NCI-H460 (cell line): ENCODE measurements around the gene BRAT1. TPM values are rescaled to one million over a fixed set of nuclear protein-coding genes. Genes with fewer than 3 reads are reported as not detected.
"Not testable (repeated sequence)": the region's sequence is repeated elsewhere in the genome, so short reads cannot be mapped to it uniquely, and the experiment has no call there.

Experiments
- DNase-seq: peaks from one replicate; pipeline ENCODE4 v3.0.0-alpha.2; 2016; ENCODE audit warnings: low read depth; ENCODE audit errors: extremely low read depth
- total RNA-seq: library from RNA; depleted of rRNA; stranded (reverse); fragments of >200 nt; shearing (Covaris generic); gene quantifications from 2 replicates; pipeline ENCODE4 v1.2.3, GENCODE V29; 2014

BRAT1 gene
- total RNA-seq, 1 experiment from 2014 or later, result 23.6 TPM

GRCh38 chr7:2566348-2566889 lies 11.1 kb upstream of the BRAT1 start:
- no peak for DNase-seq

DNA sequence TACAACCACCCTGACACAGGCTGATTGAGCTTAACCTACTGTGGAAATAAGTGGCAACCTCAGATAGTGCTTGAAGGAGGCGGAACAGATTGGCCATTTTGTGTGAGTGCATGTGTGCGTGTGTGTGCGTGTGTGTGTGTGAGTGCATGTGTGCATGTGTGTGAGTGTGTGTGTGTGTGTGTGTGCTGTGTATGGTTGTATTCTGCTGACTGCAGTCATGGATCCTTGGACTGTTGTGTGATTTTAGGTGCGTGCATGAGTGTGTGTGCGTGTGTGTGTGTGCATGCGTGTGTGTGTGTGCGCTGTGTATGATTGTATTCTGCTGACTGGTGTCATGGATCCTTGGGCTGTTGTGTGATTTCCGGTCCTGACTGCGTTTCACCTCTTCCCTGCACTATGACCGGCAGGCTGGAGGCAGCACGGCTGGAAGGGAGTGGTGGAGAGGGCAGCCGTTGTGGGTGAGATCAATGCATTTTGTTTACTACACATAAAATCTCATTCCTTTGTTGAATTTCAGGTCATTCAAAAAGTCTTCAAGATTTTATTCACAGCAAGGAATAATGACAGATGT lies 9.7 kb upstream of the BRAT1 start:
- no peak for DNase-seq

DNA sequence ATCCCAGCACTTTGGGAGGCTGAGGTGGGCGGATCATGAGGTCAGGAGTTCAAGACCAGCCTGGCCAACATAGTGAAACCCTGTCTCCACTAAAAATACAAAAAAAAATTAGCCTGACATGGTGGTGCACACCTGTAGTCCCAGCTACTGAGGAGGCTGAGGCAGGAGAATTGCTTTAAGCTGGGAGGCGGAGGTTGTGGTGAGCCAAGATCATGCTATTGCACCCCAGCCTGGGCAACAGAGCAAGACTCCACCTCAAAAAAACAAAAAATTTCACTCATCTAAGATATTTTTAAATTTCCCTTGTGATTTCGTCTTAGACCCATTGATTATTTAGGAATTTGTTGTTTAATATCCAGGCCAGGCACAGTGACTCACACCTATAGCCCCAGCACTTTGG lies 8.6 kb upstream of the BRAT1 start:
- not testable (repeated sequence) for DNase-seq

DNA sequence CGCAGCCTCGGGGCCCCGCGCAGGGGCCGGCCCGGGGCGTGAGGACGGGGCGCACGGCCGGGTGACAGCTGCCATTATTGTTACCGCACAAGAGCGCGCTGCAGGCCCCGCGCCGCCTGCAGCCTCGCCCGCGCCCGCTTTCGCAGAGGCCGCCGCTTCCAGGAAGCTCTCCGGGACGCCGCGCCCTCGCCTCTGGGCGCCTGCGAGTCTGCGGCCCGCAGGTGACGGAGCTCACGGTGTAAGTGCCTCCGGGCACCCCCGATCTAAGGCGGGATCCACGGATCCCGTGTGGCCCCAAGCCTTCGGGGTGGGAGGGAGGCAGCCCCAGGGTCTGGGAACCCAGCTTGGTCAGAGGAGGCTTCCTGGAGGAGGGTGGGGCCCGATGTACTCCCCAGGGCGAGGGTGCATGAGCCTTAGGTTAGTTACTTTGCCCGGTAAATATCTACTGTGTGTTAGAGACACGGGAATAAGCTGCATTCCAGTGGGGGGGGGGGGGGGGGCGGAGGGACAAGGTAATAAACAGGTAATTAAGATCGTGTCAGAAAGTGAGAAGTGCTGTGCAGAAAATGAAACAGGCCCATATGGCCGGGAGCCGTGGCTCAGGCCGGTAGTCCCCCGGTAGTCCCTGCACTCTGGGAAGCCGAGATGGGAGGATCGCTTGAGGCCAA lies 4.1 kb upstream of the BRAT1 start:
- no peak for DNase-seq

GRCh38 chr7:2558629-2559282 lies 3.4 kb upstream of the BRAT1 start, which contains the start of gene IQCE:
Gene IQCE, plus strand, starts transcription at chr7:2558979. Its CDS starts 203 bp downstream, at chr7:2559182.
- DNase-seq, result peak; percentile 81

DNA sequence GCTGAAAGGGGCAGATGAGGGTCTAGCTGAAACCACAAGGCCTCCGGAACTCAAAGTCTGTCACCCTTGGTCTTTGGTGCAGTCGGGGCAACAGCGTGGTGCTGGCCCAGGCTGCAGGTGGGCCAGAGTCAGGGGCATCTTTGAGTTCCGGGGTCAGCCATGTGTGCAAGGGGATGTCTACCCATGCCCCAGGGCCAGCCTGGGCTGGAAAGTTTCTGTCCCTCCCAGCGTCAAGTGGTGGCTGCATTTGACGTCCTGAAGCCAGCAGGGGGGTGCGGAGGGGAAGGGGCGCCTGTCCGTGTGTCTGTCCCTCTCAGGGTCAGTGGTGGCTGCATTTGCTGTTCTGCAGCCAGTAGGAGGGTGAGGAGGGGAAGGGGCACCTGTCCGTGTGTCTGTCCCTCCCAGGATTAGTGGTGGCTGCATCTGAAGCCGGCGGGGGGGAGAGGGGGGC lies 638 bp downstream of the BRAT1 start:
- no peak for DNase-seq

GRCh38 chr7:2553831-2554581 lies 1.3 kb downstream of the BRAT1 start:
- DNase-seq, result no peak

DNA sequence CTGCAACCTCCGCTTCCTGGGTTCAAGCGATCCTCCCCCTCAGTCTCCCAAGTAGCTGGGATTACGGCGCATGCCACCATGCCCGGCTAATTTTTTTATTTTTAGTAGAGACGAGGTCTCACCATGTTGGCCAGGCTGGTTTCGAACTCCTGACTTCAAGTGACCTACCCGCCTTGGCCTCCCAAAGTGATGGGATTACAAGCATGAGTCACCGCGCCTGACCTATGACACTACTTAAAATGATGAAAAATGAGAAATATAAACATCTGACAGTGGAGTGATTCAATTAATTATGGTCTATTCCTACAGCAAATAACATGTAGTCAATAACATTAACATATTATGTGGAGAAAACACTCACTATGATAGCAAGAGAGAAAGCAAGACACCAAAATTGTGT lies 2.2 kb downstream of the BRAT1 start:
- no peak for DNase-seq

DNA sequence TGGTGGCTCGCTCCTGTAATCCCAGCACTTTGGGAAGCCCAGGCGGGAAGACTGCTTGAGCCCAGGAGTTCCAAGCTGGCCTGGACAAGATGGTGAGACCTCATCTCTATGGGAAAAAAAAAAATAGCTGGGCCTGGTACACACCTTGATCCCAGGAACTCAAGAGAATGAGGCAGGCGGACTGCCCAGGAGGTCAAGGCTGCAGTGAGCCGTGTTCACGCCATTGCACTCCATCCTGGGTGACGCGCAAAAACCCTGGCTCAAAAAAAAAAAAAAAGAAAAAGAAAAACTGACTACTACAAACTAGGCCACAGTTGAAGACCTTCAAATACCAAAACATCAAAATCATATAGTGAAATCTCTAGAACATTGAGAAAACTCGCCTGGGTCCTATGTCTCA lies 3.9 kb downstream of the BRAT1 start:
- no peak for DNase-seq

DNA sequence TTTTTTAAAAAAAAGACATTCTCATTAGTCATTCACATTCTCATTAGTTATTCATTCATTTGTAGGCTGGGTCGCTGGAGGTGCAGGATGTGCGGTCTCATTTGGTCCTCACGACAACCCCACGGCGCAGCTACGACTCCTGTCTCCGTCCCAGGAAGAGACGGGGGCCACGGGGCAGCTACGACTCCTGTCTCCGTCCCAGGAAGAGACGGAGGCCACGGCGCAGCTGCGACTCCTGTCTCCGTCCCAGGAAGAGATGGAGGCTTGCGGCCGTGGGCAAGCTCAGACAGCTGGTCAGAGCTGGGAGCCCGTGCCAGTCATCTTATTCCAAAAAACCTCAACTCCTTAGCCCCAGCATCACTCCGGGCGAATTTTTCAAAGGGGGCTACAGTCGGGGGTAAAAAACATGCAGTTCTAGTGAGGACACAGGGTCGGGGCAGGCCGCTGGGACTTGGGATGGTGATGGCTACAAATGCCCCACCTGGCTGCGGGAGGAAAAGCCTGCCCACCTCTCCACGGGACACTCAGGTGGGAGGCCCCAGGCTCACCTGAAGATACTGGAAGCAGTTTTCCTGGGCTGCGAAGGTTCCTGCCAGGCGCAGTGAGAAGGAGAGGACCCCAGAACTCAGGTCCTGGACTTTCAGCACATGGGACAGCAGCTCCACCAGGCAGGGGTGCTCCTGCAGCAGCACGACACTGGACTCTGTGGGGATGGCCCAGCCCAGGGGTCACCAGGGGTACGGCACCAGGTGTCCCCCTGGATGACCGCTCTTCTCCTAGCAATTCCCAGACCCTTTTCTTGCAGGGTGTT lies 8.3 kb downstream of the BRAT1 start:
- DNase-seq, result no peak

GRCh38 chr7:2545746-2546425 lies 9.4 kb downstream of the BRAT1 start:
- no peak for DNase-seq

- no peak for DNase-seq
These were observed 10.7 kb downstream of the BRAT1 start for GRCh38 chr7:2544541-2545188.

DNA sequence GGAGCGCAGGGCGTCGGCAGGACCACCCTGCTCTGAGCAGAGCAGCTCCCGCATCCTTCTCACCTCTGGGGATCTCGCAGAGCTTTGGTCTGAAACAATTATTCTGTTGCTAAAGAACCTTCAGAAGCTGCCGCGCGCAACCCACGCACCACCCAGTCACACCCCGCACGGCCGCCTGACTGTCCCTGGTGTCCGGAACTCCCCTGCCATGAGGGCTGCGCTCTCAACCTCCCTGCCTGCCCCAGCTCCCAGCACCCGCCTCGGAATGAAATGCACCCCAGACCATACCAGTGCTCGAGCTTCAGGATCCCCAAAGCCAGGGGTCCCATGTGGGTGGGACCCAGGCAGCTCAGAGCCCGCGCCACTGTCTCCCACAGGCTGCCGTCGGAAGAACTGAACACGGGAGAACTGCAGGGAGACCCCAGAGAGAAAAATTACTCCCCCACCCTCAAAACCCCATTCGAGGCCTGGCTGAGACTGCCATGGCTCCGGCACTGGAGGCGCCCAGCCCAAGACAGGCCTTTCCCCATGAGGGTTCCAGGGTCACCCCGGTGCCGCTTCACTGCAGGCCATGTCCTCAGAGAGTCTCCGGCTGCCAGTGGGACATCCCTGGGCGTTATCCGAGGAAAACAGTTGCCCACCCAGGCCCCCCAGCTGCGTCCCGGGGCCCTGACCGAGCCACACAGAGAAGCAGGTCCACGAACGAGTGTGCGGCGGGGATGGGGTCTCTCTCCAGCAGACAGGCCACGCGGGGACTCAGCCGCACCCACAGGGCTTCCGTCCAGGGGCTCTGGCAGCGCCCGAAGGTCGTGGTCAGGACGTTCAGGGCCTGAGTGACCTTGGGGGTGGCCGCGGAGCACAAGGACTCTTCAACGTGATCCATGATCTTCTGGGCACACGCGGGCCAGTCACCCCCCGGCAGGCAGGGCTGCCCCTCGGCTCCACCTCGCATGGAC lies 12.1 kb downstream of the BRAT1 start:
- no peak for DNase-seq

DNA sequence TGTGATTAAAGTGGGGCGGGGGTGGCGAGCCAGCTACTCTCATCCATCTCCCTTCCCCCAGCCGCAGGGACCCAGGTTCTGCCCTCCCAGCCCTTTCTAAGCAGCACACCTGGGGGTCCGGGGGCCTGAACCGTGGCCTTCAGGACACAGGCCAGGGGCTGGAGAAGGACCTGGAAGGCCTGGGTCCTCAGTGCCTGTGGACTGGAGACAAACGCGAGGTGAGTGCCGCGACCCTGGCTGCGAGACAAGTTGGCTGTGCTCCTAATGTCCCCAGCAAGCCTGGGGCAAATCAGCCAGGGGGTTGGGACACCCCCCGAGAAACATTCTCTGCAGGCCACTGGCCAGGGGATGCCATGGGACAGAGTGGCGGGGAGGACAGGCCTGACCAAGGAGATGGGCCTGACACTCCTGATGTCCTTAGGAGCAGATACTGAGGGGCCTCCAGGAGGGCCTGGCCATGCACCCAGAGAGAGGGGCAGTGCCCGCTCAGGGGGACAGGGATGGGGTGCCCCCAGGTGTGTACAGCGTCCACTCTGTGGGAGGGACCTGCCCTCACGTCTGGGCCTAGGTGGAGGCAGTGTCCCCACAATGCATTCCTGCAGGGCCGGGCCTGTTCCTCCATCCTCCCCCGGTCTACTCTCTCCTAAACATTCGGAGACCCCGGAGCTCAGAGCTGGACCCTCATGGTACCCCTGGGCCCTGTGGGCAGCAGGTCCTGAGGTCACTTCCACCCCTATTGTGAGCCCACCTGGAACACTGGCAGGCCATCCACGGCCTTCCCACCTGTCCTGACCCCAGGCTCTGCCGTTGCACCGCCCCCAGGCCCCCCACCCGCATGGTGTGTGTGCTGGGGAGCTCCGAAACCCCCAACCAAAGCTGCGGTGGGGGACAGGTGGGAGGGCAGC lies 13.1 kb downstream of the BRAT1 start:
- DNase-seq, result no peak

DNA sequence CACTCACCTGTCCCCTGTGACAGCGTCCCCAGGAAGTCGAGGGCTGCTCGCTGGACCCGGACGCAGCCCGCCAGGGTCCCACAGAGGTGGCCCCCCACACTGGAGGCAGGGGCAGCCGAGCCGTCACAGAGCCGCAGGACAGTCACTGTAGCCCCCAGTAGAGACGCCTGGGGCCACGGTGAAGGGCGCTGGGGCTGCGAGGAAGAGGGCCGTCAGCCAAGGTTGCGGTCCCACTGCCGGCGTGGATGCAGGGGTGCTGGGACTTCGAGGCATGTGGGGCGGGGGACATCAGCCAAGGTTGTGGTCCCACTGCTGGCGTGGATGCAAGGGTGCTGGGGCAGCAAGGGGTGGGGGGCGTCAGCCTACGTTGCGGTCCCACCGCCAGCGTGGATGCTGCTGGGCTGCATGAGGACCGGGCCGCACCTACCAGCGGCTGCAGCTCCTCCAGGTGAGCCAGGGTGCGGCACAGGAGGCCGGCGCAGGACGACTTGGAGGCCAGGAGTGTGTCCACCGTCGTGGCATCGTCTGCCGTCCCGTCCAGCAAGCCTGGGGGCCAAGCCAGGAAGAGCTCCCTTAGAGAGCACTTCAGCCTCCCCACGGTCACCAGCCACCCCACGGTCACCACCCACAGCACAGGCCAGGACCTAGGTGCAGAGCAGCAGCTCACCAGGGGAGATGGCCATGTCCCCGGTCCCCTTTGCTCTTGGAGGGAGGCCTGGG lies 13.9 kb downstream of the BRAT1 start:
- DNase-seq, result no peak

DNA sequence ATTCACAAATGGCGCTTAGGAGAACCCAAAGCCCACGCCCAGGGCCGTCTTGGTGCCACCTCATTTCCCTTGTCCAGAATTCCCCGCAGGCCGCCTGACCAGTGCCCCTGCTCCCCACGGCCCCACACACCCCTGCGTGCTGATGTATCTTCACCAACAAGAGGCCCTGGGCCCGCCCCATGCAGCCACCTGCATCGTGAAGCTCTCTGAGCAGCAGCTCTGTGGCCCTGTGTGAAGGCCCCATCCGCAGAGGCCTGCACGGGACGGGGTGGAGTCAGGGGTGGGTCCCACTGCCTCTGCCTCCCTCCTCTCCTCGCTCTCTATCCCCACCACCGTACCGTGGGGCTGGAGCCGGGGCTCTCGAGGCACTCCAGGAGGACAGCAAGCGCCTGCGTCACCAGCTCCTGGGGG lies 14.7 kb downstream of the BRAT1 start:
- DNase-seq, result no peak
